DND-41 (cell line): Measurements from ENCODE around the gene ZC3H10.
A peak's percentile ranks its signal among the peaks of the same experiment; 100 is the strongest.

Source experiments
- ATAC-seq: fragments of 200-7000 bp; cut with Tn5 transposase; 3 replicates; pipeline ENCODE4 v1.9.1; 2021; ENCODE audit warnings: low read depth; ENCODE audit not compliant: insufficient read depth
- DNase-seq: peaks from one replicate; pipeline ENCODE4 v3.0.0-alpha.2; 2020
- H2AFZ ChIP-seq: 2 replicates; pipeline ENCODE4 v1.6.0; 2012; ENCODE audit warnings: low read depth, low read length
- H3K27ac ChIP-seq: 2 replicates; pipeline ENCODE4 v1.5.1; 2012; ENCODE audit warnings: low read length, inconsistent platforms
- H3K27me3 ChIP-seq: fragments of 200-600 bp; sonication (generic); 2 replicates; pipeline ENCODE4 v1.6.0; 2012; ENCODE audit warnings: low read length, mild to moderate bottlenecking, inconsistent platforms; ENCODE audit not compliant: insufficient read depth, poor library complexity
- H3K36me3 ChIP-seq: 2 replicates; pipeline ENCODE4 v1.5.1; 2012; ENCODE audit warnings: low read length, inconsistent platforms; ENCODE audit not compliant: insufficient read depth
- H3K4me1 ChIP-seq: 2 replicates; pipeline ENCODE4 v1.5.1; 2012; ENCODE audit warnings: mild to moderate bottlenecking, low read length; ENCODE audit not compliant: insufficient read depth
- H3K4me2 ChIP-seq: 2 replicates; pipeline ENCODE4 v1.6.0; 2012; ENCODE audit warnings: mild to moderate bottlenecking, moderate library complexity, low read length, inconsistent platforms; ENCODE audit not compliant: insufficient read depth
- H3K4me3 ChIP-seq, 2 experiments: fragments of 200-600 bp in 1 of 2; shearing (Covaris generic) in 1 of 2; 2 replicates each; pipeline ENCODE4 v1.5.1; 2012 to 2016; ENCODE audit warnings: inconsistent platforms in 2 of 2, low read length in 2 of 2, mild to moderate bottlenecking in 2 of 2, low read depth in 1 of 2, moderate library complexity in 1 of 2
- H3K79me2 ChIP-seq: 2 replicates; pipeline ENCODE4 v1.6.0; 2012; ENCODE audit warnings: low read length, inconsistent platforms; ENCODE audit not compliant: insufficient read depth
- H3K9ac ChIP-seq: 2 replicates; pipeline ENCODE4 v1.6.0; 2012; ENCODE audit warnings: low read depth, mild to moderate bottlenecking, inconsistent platforms, low read length, moderate library complexity
- H3K9me3 ChIP-seq: 2 replicates; pipeline ENCODE4 v1.5.1; 2012; ENCODE audit warnings: low read length, moderate library complexity, mild to moderate bottlenecking, inconsistent platforms; ENCODE audit not compliant: insufficient read depth, severe bottlenecking
- H4K20me1 ChIP-seq: 2 replicates; pipeline ENCODE4 v1.6.0; 2012; ENCODE audit warnings: low read length; ENCODE audit not compliant: insufficient read depth
- CTCF ChIP-seq: IDR thresholded peaks from 2 replicates; pipeline ENCODE4 v1.5.1; 2012; ENCODE audit warnings: borderline replicate concordance, low read length, moderate library complexity, mild to moderate bottlenecking; ENCODE audit not compliant: poor library complexity, severe bottlenecking; ENCODE audit errors: extremely low read depth
- EZH2 ChIP-seq: IDR thresholded peaks from 3 replicates; pipeline ENCODE4 v1.6.1; 2012; ENCODE audit warnings: borderline replicate concordance, low read depth, mild to moderate bottlenecking, moderate library complexity, low read length, inconsistent platforms; ENCODE audit not compliant: severe bottlenecking

Gene ZC3H10

GRCh38 chr12:56119361-56119796 lies 1.3 kb downstream of the ZC3H10 start:
- 0 out of 2 replicates have a peak, but pooled peaks cover 2% of the 10 kb centered on the region for H4K20me1 ChIP-seq
- peak; percentile 15; the same call in 2 of the 3 replicates for ATAC-seq
- peaks cover 38% of the 10 kb centered on the region for H3K4me1 ChIP-seq
- H3K4me2 ChIP-seq = peak overlapping the region; percentile 97
- H2AFZ ChIP-seq = no peak overlapping the region
- H3K36me3 ChIP-seq = peaks cover 51% of the 10 kb centered on the region
- H3K27me3 ChIP-seq = no peaks in the 10 kb centered on the region
- DNase-seq = peak; percentile 75
- TF ChIP-seq CTCF (peak; percentile 87), EZH2 (no peak)
- peaks cover 64% of the 10 kb centered on the region for H3K79me2 ChIP-seq
- no peaks in the 10 kb centered on the region for H3K9me3 ChIP-seq
- H3K9ac ChIP-seq = peak overlapping the region; percentile 78
- peak overlapping the region; percentile 75 for H3K27ac ChIP-seq
- peak overlapping the region; percentile 45 to 79 for H3K4me3 ChIP-seq

GRCh38 chr12:56120158-56120846 lies 2.2 kb downstream of the ZC3H10 start:
- H3K4me3 ChIP-seq = no peak overlapping the region
- H4K20me1 ChIP-seq = 0 out of 2 replicates have a peak, but pooled peaks cover 2% of the 10 kb centered on the region
- H3K4me1 ChIP-seq = peaks cover 42% of the 10 kb centered on the region
- TF ChIP-seq EZH2 (no peak), CTCF (no peak)
- H3K9me3 ChIP-seq = no peaks in the 10 kb centered on the region
- H3K79me2 ChIP-seq = peaks cover 66% of the 10 kb centered on the region
- ATAC-seq (no peak), DNase-seq (no peak)
- peak overlapping the region; percentile 97; the same call in 1 of the 2 replicates for H3K4me2 ChIP-seq
- peak overlapping the region; percentile 78; the same call in 1 of the 2 replicates for H3K9ac ChIP-seq
- peak overlapping the region; percentile 57; the same call in 1 of the 2 replicates for H3K27ac ChIP-seq
- peaks cover 51% of the 10 kb centered on the region for H3K36me3 ChIP-seq
- H3K27me3 ChIP-seq = no peaks in the 10 kb centered on the region
- no peak overlapping the region for H2AFZ ChIP-seq

GRCh38 chr12:56121204-56121870 lies 3.3 kb downstream of the ZC3H10 start:
- ATAC-seq (no peak), DNase-seq (no peak)
- Histone ChIP-seq H3K4me3 (no peak overlapping the region), H3K4me1 (peaks cover 47% of the 10 kb centered on the region), H3K4me2 (no peak overlapping the region), H3K79me2 (peaks cover 66% of the 10 kb centered on the region), H3K9ac (no peak overlapping the region), H3K27ac (no peak overlapping the region), H3K9me3 (no peaks in the 10 kb centered on the region), H4K20me1 (0 out of 2 replicates have a peak, but pooled peaks cover 2% of the 10 kb centered on the region), H3K27me3 (no peaks in the 10 kb centered on the region), H3K36me3 (peaks cover 51% of the 10 kb centered on the region), H2AFZ (no peak overlapping the region)
- TF ChIP-seq EZH2 = no peak
- TF ChIP-seq CTCF = no peak
